ENCODE measurements around the gene GABPA. TPM values are rescaled to one million over a fixed set of nuclear protein-coding genes. Genes with fewer than 3 reads are reported as not detected.
"Not testable (repeated sequence)": the region's sequence is repeated elsewhere in the genome, so short reads cannot be mapped to it uniquely, and the experiment has no call there.

GABPA gene
- total and polyA plus RNA-seq, 9 of the 15 experiments (the other 6 are each of a cell fraction or from before 2014, with no cell fraction given) = 8.9 to 35.7 (median 22.8) TPM

DNA sequence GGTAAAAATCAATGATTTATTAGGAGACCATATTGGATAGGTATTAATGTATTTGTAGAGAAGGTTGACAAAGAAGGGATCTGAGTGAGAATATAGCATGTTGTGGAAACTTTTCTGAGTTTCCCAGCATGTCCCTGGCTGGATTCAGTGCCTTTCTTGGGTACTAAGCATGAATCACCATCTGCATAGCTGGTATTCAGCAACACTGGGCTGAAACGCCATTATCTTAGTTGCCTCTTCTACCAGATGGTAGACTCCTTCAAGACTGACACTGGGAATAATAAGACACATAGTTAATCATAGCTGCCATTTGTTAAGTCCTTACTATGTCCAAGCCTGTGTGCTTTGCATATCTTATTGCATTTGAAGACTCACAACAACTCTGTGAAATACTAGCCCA, 45.5 kb upstream of the GABPA start (continued):
- no peak for TF ChIP-seq SMC3 (conservative IDR thresholded peaks at IDR 0.05; ENCODE audit: insufficient read depth, low read depth, low read length)
- TF ChIP-seq, protein P1, sequence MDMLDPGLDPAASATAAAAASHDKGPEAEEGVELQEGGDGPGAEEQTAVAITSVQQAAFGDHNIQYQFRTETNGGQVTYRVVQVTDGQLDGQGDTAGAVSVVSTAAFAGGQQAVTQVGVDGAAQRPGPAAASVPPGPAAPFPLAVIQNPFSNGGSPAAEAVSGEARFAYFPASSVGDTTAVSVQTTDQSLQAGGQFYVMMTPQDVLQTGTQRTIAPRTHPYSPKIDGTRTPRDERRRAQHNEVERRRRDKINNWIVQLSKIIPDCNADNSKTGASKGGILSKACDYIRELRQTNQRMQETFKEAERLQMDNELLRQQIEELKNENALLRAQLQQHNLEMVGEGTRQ (CRISPR knock-in tag; IDR thresholded peaks at IDR 0.05) = no peak
- TF ChIP-seq ILK (tag; IDR thresholded peaks at IDR 0.05; ENCODE audit: borderline replicate concordance, low read depth) = no peak
- no peak for TF ChIP-seq CC2D1A (IDR thresholded peaks at IDR 0.05)
- no peak for TF ChIP-seq SIN3A (IDR thresholded peaks at IDR 0.05; ENCODE audit: borderline replicate concordance in 2 of 2, control insufficient read depth in 1 of 2, low read depth in 2 of 2, low read length in 2 of 2)
- TF ChIP-seq SNRNP70 (optimal IDR thresholded peaks at IDR 0.05; ENCODE audit: low read depth, low read length) = no peak

DNA sequence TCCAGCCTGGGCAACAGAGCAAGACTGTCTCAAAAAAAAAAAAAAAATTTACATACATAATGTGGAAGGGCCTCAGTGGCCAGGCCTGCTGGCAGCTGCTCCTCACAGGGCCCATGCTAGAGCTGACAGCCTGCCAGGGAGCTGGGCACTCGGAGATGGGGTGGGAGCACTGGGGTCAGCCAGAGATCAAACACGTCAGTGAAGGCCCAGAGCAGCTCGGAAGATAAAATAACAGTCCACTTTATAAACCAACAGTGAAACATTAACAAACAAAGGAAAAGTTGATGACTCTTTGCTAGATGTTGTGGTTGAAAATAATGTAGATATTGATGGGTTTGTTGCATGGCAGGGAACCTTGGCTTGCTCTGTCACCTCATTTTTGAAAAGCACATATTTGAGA, 42.8 kb upstream of the GABPA start:
- 27% methylated on average over 3 of the region's 3 CpGs for WGBS (ENCODE audit: insufficient coverage, low coverage, missing lambda C conversion rate)
- no peaks in the 10 kb centered on the region for H3K9me3 ChIP-seq (replicated peaks; ENCODE audit: control insufficient read depth, insufficient read depth, low read depth, low read length)
- H3K27ac ChIP-seq (ENCODE audit: extremely low read depth, low read depth, low read length) = no peak overlapping the region
- no peaks in the 10 kb centered on the region for H3K36me3 ChIP-seq (ENCODE audit: control insufficient read depth, insufficient read depth, low read length)
- FAIRE-seq = no peak
- no peak overlapping the region for H3K9ac ChIP-seq (ENCODE audit: insufficient read depth in 1 of 2, low read depth in 2 of 2, low read length in 2 of 2)
- no peaks in the 10 kb centered on the region for H3K79me2 ChIP-seq (ENCODE audit: control insufficient read depth, insufficient read depth, low read length)
- in situ Hi-C loops (cut with MboI) = no loop called here
- ATAC-seq = no peak
- intact Hi-C loops (cut with micrococcal nuclease) = no loop called here
- ChIA-PET POLR2A (no interaction called here), CTCF (ENCODE audit: low intra/inter-chr PET ratio) (no interaction called here)
- DNase-seq (ENCODE audit: extremely low read depth in 1 of 4, low spot score in 3 of 4) = no peak
- no peak overlapping the region for H3K4me2 ChIP-seq (ENCODE audit: insufficient read depth, low read length)
- BruUV-seq (replicated peaks) = no TSS peak
- H4K20me1 ChIP-seq (replicated peaks; ENCODE audit: control insufficient read depth, insufficient read depth, low read length) = no peaks in the 10 kb centered on the region
- H3K4me1 ChIP-seq (replicated peaks in 1 of 2; ENCODE audit: control insufficient read depth in 2 of 2, insufficient read depth in 2 of 2, low read length in 2 of 2) = no peaks in the 10 kb centered on the region
- no peak overlapping the region for H3K4me3 ChIP-seq
- TF ChIP-seq ZNF75A (CRISPR knock-in tag; IDR thresholded peaks at IDR 0.05) (no peak), CHD1 (IDR thresholded peaks at IDR 0.05; ENCODE audit: low read length) (no peak)
- TF ChIP-seq, protein P2, sequence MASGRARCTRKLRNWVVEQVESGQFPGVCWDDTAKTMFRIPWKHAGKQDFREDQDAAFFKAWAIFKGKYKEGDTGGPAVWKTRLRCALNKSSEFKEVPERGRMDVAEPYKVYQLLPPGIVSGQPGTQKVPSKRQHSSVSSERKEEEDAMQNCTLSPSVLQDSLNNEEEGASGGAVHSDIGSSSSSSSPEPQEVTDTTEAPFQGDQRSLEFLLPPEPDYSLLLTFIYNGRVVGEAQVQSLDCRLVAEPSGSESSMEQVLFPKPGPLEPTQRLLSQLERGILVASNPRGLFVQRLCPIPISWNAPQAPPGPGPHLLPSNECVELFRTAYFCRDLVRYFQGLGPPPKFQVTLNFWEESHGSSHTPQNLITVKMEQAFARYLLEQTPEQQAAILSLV (tag; IDR thresholded peaks at IDR 0.05) = no peak
- H3K9me1 ChIP-seq (ENCODE audit: control insufficient read depth, insufficient read depth, low read length) = no peaks in the 10 kb centered on the region
- H2AFZ ChIP-seq (ENCODE audit: low read depth, low read length) = no peak overlapping the region
- H3K27me3 ChIP-seq (ENCODE audit: control insufficient read depth in 2 of 2, insufficient read depth in 2 of 2, low read length in 2 of 2) = peaks cover 0 to 4% of the 10 kb centered on the region in 2 experiments; a peak in 1 of 5 replicates

DNA sequence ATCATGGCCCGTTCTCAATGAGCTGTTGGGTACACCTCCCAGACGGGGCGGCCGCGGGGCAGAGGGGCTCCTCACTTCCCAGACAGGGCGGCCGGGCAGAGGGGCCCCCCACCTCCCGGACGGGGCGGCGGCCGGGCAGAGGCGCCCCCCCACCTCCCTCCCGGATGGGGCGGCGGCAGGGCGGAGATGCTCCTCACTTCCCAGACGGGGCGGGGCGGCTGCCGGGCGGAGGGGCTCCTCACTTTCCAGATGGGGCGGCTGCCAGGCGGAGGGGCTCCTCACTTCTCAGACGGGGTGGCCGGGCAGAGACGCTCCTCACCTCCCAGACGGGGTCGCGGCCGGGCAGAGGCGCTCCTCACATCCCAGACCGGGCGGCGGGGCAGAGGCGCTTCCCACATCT, 39.3 kb upstream of the GABPA start:
- WGBS (ENCODE audit: insufficient coverage, low coverage, missing lambda C conversion rate) = 47% methylated on average over 12 of the region's 36 CpGs
- CTCF ChIA-PET (ENCODE audit: low intra/inter-chr PET ratio); H3K4me2 ChIP-seq (ENCODE audit: insufficient read depth, low read length); in situ Hi-C loops (cut with MboI); intact Hi-C loops (cut with micrococcal nuclease); H2AFZ ChIP-seq (ENCODE audit: low read depth, low read length); POLR2A ChIA-PET; H3K9ac ChIP-seq (ENCODE audit: insufficient read depth in 1 of 2, low read depth in 2 of 2, low read length in 2 of 2); H4K20me1 ChIP-seq (replicated peaks; ENCODE audit: control insufficient read depth, insufficient read depth, low read length); H3K9me3 ChIP-seq (replicated peaks; ENCODE audit: control insufficient read depth, insufficient read depth, low read depth, low read length); ATAC-seq; H3K4me3 ChIP-seq; H3K79me2 ChIP-seq (ENCODE audit: control insufficient read depth, insufficient read depth, low read length); H3K9me1 ChIP-seq (ENCODE audit: control insufficient read depth, insufficient read depth, low read length); H3K27me3 ChIP-seq (ENCODE audit: control insufficient read depth in 2 of 2, insufficient read depth in 2 of 2, low read length in 2 of 2); H3K27ac ChIP-seq (ENCODE audit: extremely low read depth, low read depth, low read length); H3K36me3 ChIP-seq (ENCODE audit: control insufficient read depth, insufficient read depth, low read length); DNase-seq (ENCODE audit: extremely low read depth in 1 of 4, low spot score in 3 of 4); BruUV-seq (replicated peaks); FAIRE-seq; H3K4me1 ChIP-seq (replicated peaks in 1 of 2; ENCODE audit: control insufficient read depth in 2 of 2, insufficient read depth in 2 of 2, low read length in 2 of 2): not testable (repeated sequence)
